HS-5 (cell line): Measurements from ENCODE around the gene CMSS1.
"Not testable (repeated sequence)": the region's sequence is repeated elsewhere in the genome, so short reads cannot be mapped to it uniquely, and the experiment has no call there.

Source experiments
- DNase-seq: peaks from one replicate; pipeline ENCODE4 v3.0.0-alpha.2; 2012; ENCODE audit warnings: low read depth

Gene CMSS1

GRCh38 chr3:99818818-99819217 is 1.2 kb downstream of the CMSS1 start:
- DNase-seq = no peak

- no peak for DNase-seq
Observed at GRCh38 chr3:99823723-99824711, 6.4 kb downstream of the CMSS1 start.

GRCh38 chr3:99825004-99825640 is 7.5 kb downstream of the CMSS1 start:
- DNase-seq = peak; percentile 34

- no peak for DNase-seq
Observed at GRCh38 chr3:99829844-99830243, 12.2 kb downstream of the CMSS1 start.

GRCh38 chr3:99833617-99834205 is 16.0 kb downstream of the CMSS1 start:
- DNase-seq = no peak

- no peak for DNase-seq
Observed at GRCh38 chr3:99834211-99834957, 16.7 kb downstream of the CMSS1 start.

GRCh38 chr3:99836681-99837080 is 19.0 kb downstream of the CMSS1 start:
- no peak for DNase-seq

GRCh38 chr3:99837715-99838114 is 20.1 kb downstream of the CMSS1 start:
- DNase-seq = no peak

- no peak for DNase-seq
Observed at GRCh38 chr3:99838755-99839154, 21.1 kb downstream of the CMSS1 start.

- DNase-seq = no peak
Observed at GRCh38 chr3:99839613-99840012, 22.0 kb downstream of the CMSS1 start.

GRCh38 chr3:99841949-99842348 is 24.3 kb downstream of the CMSS1 start:
- DNase-seq = not testable (repeated sequence)

- no peak for DNase-seq
Observed at GRCh38 chr3:99842826-99843589, 25.3 kb downstream of the CMSS1 start.

- no peak for DNase-seq
Observed at GRCh38 chr3:99843590-99844258, 26.1 kb downstream of the CMSS1 start.

GRCh38 chr3:99845331-99845730 is 27.7 kb downstream of the CMSS1 start:
- DNase-seq = no peak

GRCh38 chr3:99845999-99846398 is 28.3 kb downstream of the CMSS1 start:
- DNase-seq = no peak

GRCh38 chr3:99846477-99847160 is 29.0 kb downstream of the CMSS1 start:
- DNase-seq = no peak

- no peak for DNase-seq
Observed at GRCh38 chr3:99848433-99848832, 30.8 kb downstream of the CMSS1 start.

- no peak for DNase-seq
Observed at GRCh38 chr3:99850608-99851007, 32.9 kb downstream of the CMSS1 start.

GRCh38 chr3:99851955-99852354 is 34.3 kb downstream of the CMSS1 start:
- DNase-seq = no peak

GRCh38 chr3:99852851-99853250 is 35.2 kb downstream of the CMSS1 start:
- no peak for DNase-seq
